IPS-18a (cell line): ENCODE measurements around the gene SIRT7.

Experiments used
- H3K27ac ChIP-seq: one replicate; pipeline ENCODE4 v1.5.1; 2013; ENCODE audit warnings: low read length
- H3K27me3 ChIP-seq: one replicate; pipeline ENCODE4 v1.6.1; 2013; ENCODE audit warnings: mild to moderate bottlenecking, low read length; ENCODE audit not compliant: control insufficient read depth, insufficient read depth
- H3K36me3 ChIP-seq: one replicate; pipeline ENCODE4 v1.6.1; 2013; ENCODE audit warnings: low read depth, low read length; ENCODE audit not compliant: control insufficient read depth
- H3K4me1 ChIP-seq: one replicate; pipeline ENCODE4 v1.6.1; 2013; ENCODE audit warnings: low read depth, low read length; ENCODE audit not compliant: control insufficient read depth
- H3K4me3 ChIP-seq: one replicate; pipeline ENCODE4 v1.5.1; 2013; ENCODE audit warnings: low read length
- H3K9ac ChIP-seq: one replicate; pipeline ENCODE4 v1.6.1; 2013; ENCODE audit warnings: mild to moderate bottlenecking, low read length, moderate library complexity
- H3K9me3 ChIP-seq: one replicate; pipeline ENCODE4 v1.6.1; 2013; ENCODE audit warnings: low read depth, low read length; ENCODE audit not compliant: control insufficient read depth

The SIRT7 gene

GRCh38 chr17:81877569-81877968 lies 40.4 kb downstream of the SIRT7 start:
- no peak overlapping the region for H3K9ac ChIP-seq
- H3K9me3 ChIP-seq: no peaks in the 10 kb centered on the region
- peaks cover 10% of the 10 kb centered on the region for H3K36me3 ChIP-seq
- H3K4me3 ChIP-seq: no peak overlapping the region
- H3K27ac ChIP-seq: no peak overlapping the region
- H3K27me3 ChIP-seq: no peaks in the 10 kb centered on the region
- no peaks in the 10 kb centered on the region for H3K4me1 ChIP-seq

DNA sequence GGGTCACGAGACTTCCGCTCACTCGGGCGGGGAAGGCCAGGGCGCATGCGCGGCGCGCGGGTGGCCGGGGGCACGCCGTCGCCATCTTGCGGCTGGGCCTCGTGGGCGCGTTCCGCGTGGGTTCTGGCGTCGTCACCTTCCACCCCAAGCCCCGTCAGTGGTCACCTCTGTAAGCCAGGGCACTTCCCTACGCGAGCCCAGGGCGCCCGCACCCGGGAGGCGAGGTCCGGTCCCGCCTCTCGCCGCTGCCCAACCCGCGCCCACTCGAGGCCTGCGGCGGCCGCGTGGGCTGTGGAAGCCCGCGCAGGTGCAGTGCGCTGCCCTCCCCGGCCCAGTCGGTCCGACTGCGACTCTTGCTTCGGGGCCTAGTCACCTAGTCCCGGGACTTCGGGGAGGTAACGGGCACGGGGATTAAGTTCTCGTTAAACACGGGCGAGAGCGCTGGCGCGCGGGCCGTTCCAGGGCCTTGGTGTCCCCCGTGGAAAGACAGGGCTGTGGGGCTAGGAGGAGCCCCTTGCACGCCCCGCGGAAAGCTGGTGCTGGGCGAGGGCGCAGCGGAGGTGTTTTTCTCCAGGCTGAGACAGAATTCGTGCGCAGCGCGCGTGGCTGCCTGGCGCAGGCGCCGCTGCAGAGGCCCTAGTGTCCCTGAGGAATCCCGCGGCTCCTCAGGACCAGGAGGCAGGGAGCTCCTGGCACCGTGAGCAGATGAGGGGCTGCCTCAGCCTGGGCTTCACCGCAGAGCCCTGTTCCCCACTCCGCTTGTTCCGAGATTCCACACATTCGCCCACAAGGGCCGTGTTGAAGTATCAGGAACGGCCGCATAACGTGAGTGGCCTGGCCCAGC lies 46.4 kb downstream of the SIRT7 start:
- H3K36me3 ChIP-seq: peaks cover 3% of the 10 kb centered on the region
- H3K4me1 ChIP-seq: peaks cover 3% of the 10 kb centered on the region
- no peaks in the 10 kb centered on the region for H3K27me3 ChIP-seq
- peak overlapping the region; percentile 64 for H3K27ac ChIP-seq
- H3K9me3 ChIP-seq: no peaks in the 10 kb centered on the region
- peak overlapping the region; percentile 94 for H3K9ac ChIP-seq
- peak overlapping the region; percentile 93 for H3K4me3 ChIP-seq

GRCh38 chr17:81870981-81871386 lies 47.0 kb downstream of the SIRT7 start, which contains the start of gene ARHGDIA:
Gene ARHGDIA, minus strand, starts transcription at chr17:81871337. Its CDS starts 1,407 bp downstream, at chr17:81869930.
- peak within 1 kb of the TSS; percentile 93 for H3K4me3 ChIP-seq
- H3K27ac ChIP-seq: peak within 1 kb of the TSS; percentile 64

GRCh38 chr17:81870131-81870980 lies 47.6 kb downstream of the SIRT7 start:
- peaks cover 3% of the 10 kb centered on the region for H3K36me3 ChIP-seq
- H3K9ac ChIP-seq: peak overlapping the region; percentile 74
- H3K4me3 ChIP-seq: peak overlapping the region; percentile 87
- H3K4me1 ChIP-seq: peaks cover 3% of the 10 kb centered on the region
- no peaks in the 10 kb centered on the region for H3K27me3 ChIP-seq
- no peak overlapping the region for H3K27ac ChIP-seq
- H3K9me3 ChIP-seq: no peaks in the 10 kb centered on the region

More at GRCh38 chr17:81870981-81871386, 47.0 kb downstream of the SIRT7 start, which contains the start of gene ARHGDIA:
- no peaks in the 10 kb centered on the region for H3K27me3 ChIP-seq
- peaks cover 3% of the 10 kb centered on the region for H3K36me3 ChIP-seq
- H3K4me1 ChIP-seq: peaks cover 3% of the 10 kb centered on the region
- H3K9me3 ChIP-seq: no peaks in the 10 kb centered on the region
- H3K9ac ChIP-seq: peak within 1 kb of the TSS; percentile 94

- Histone ChIP-seq H3K27me3 (no peaks in the 10 kb centered on the region), H3K4me3 (peak overlapping the region; percentile 87), H3K36me3 (peaks cover 3% of the 10 kb centered on the region), H3K27ac (no peak overlapping the region), H3K9ac (no peak overlapping the region), H3K9me3 (no peaks in the 10 kb centered on the region), H3K4me1 (peaks cover 3% of the 10 kb centered on the region)
Observed at GRCh38 chr17:81869221-81870130, 48.5 kb downstream of the SIRT7 start.

- H3K36me3 ChIP-seq: peaks cover 3% of the 10 kb centered on the region
- H3K9ac ChIP-seq: no peak overlapping the region
- H3K27me3 ChIP-seq: no peaks in the 10 kb centered on the region
- H3K27ac ChIP-seq: no peak overlapping the region
- peaks cover 3% of the 10 kb centered on the region for H3K4me1 ChIP-seq
- H3K4me3 ChIP-seq: no peak overlapping the region
- no peaks in the 10 kb centered on the region for H3K9me3 ChIP-seq
Observed at GRCh38 chr17:81868674-81869220, 49.2 kb downstream of the SIRT7 start.

GRCh38 chr17:81867991-81868673 lies 49.8 kb downstream of the SIRT7 start:
- Histone ChIP-seq H3K9me3 (no peaks in the 10 kb centered on the region), H3K27me3 (no peaks in the 10 kb centered on the region), H3K9ac (no peak overlapping the region), H3K36me3 (peaks cover 8% of the 10 kb centered on the region), H3K27ac (no peak overlapping the region), H3K4me1 (peaks cover 3% of the 10 kb centered on the region), H3K4me3 (no peak overlapping the region)

GRCh38 chr17:81867170-81867990 lies 50.6 kb downstream of the SIRT7 start:
- Histone ChIP-seq H3K4me1 (peaks cover 3% of the 10 kb centered on the region), H3K9ac (no peak overlapping the region), H3K9me3 (no peaks in the 10 kb centered on the region), H3K36me3 (peaks cover 8% of the 10 kb centered on the region), H3K4me3 (no peak overlapping the region), H3K27ac (no peak overlapping the region), H3K27me3 (no peaks in the 10 kb centered on the region)

DNA sequence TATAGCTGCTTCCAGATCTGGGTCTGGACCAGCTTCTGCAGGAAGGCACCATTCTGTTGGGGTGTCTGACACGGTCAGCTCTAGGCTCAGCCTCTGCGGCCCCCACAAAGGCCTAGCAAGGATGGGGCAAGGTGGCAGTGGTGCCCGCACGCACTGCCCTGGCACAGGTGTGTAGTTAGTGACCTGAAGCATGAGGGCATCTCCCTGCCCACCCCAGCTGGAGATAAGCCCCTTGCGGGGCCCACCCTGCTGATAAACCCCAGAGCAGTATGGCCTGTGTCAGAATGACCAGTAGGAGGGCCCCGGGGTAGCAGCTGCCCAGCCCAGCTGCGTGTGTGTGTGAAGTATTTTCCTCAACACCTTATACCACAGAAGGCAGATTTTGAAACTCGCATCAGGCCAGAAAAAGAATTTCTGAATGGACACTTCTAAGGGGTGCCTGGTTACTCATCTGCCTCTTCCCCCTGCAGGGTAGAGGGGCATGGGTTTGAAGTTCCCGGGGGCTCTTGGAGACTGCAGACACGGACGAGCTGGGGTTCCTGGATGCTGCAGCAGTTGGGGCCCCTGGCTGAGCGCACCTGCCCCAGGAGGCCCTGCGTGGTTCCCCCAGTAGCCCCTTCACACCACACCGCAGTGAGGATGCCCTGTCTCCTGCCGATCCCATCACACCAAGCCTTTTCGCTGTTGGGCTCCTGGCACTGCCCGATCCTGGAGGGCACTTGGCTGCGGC lies 51.4 kb downstream of the SIRT7 start:
- peaks cover 3% of the 10 kb centered on the region for H3K4me1 ChIP-seq
- peaks cover 8% of the 10 kb centered on the region for H3K36me3 ChIP-seq
- H3K4me3 ChIP-seq: no peak overlapping the region
- no peak overlapping the region for H3K27ac ChIP-seq
- no peaks in the 10 kb centered on the region for H3K9me3 ChIP-seq
- no peak overlapping the region for H3K9ac ChIP-seq
- no peaks in the 10 kb centered on the region for H3K27me3 ChIP-seq
